Transverse colon (tissue), 4 donors: ENCODE measurements around the gene CIRBP. TPM values are rescaled to one million over a fixed set of nuclear protein-coding genes. Genes with fewer than 3 reads are reported as not detected.
A peak's percentile ranks its signal among the peaks of the same experiment; 100 is the strongest.

ENCODE experiments used
- DNase-seq: peaks from one replicate; pipeline ENCODE4 v3.0.0-alpha.2; 2019
- H3K27ac ChIP-seq, 4 donors: fragments of 200-600 bp; sonication (generic); 2 replicates each; pipeline ENCODE4 v1.5.1; 2016 to 2018; ENCODE audit warnings: inconsistent platforms in 4 of 4
- H3K27me3 ChIP-seq: fragments of 200-600 bp; sonication (generic); 2 replicates; pipeline ENCODE4 v1.5.1; 2017; ENCODE audit warnings: inconsistent platforms
- H3K36me3 ChIP-seq, 4 donors: fragments of 200-600 bp; sonication (generic); 2 replicates each; pipeline ENCODE4 v1.5.1; 2017 to 2019; ENCODE audit warnings: inconsistent platforms in 4 of 4
- H3K4me1 ChIP-seq, 4 donors: fragments of 200-600 bp; sonication (generic); 2 replicates each; pipeline ENCODE4 v1.5.1; 2017 to 2020; ENCODE audit warnings: inconsistent platforms in 4 of 4
- H3K4me3 ChIP-seq, 4 donors: fragments of 200-600 bp; sonication (generic); 1 replicate in 1 of 4; 2 replicates in 3 of 4; pipeline versions ENCODE4 v1.5.1 to v1.6.1; 2017 to 2019; ENCODE audit warnings: inconsistent platforms in 4 of 4
- H3K9me3 ChIP-seq, 2 donors: fragments of 200-600 bp; sonication (generic); 2 replicates each; pipeline ENCODE4 v1.5.1; 2017 to 2019; ENCODE audit warnings: inconsistent platforms in 2 of 2
- EP300 ChIP-seq: sonication (generic); formaldehyde crosslinking; IDR thresholded peaks from one replicate; pipeline ENCODE4 v1.6.1; 2017; ENCODE audit warnings: antibody characterized with exemption, low read depth
- POLR2A ChIP-seq: fragments of 450-650 bp; IDR thresholded peaks from one replicate; pipeline ENCODE4 v1.6.1; 2016; ENCODE audit warnings: antibody characterized with exemption, mild to moderate bottlenecking, moderate library complexity
- POLR2AphosphoS5 ChIP-seq, 3 donors: sonication (generic); formaldehyde crosslinking; IDR thresholded peaks; one replicate each; pipeline ENCODE4 v1.6.1; 2016; ENCODE audit warnings: antibody characterized with exemption in 3 of 3
- WGBS, 2 donors: methylation state at CpG; one replicate each; pipeline ENCODE4 v1.1.5; 2018; ENCODE audit warnings: low coverage in 1 of 2; 5-methylcytosine and 5-hydroxymethylcytosine counted together
- in situ Hi-C, 4 donors: fragments of 200-750 bp; cut with MboI; loops; one replicate each; pipeline versions ENCODE4 v1.15.0 to v1.15.1; 2017; ENCODE audit warnings: low sequenced_read_pairs in 3 of 4, low pct_ligation_motif_present in 1 of 4, low pct_unique_long_range_greater_than_20kb in 1 of 4
- intact Hi-C: fragments of 100-400 bp; cut with DNase I; formaldehyde crosslinking; loops from one replicate; pipeline ENCODE4 v1.15.1; 2023; ENCODE audit warnings: low total_unique reads
- total RNA-seq, 4 donors: library from RNA; depleted of rRNA; stranded (reverse); fragments of >200 nt; gene quantifications; one replicate each; pipeline ENCODE4 v1.1.0, GENCODE V29; 2016
- TF ChIP-seq, protein P1 (sequence below), 5 experiments: fragments of 200-600 bp in 3 of 5; fragments of 450-650 bp in 2 of 5; sonication (generic) in 3 of 5; IDR thresholded peaks; 1 replicate in 2 of 5; 2 replicates in 3 of 5; pipeline ENCODE4 v1.5.1; 2016 to 2017; ENCODE audit warnings: antibody characterized with exemption in 5 of 5, inconsistent platforms in 3 of 5, mild to moderate bottlenecking in 2 of 5, moderate library complexity in 1 of 5

The CIRBP gene
- total RNA-seq, 4 donors from 2014 or later: 431 to 488 (median 460) TPM

- Histone ChIP-seq H3K4me3 (no peak overlapping the region), H3K4me1 (peaks cover 58 to 72% (median 70%) of the 10 kb centered on the region in 4 donors), H3K9me3 (no peaks in the 10 kb centered on the region), H3K27me3 (no peaks in the 10 kb centered on the region), H3K36me3 (peaks cover 0 to 28% (median 13%) of the 10 kb centered on the region in 4 donors), H3K27ac (peak overlapping the region; percentile 98 to 100 (median 100))
- in situ Hi-C loops: no loop called here
- DNase-seq: no peak
- TF ChIP-seq, protein P1, sequence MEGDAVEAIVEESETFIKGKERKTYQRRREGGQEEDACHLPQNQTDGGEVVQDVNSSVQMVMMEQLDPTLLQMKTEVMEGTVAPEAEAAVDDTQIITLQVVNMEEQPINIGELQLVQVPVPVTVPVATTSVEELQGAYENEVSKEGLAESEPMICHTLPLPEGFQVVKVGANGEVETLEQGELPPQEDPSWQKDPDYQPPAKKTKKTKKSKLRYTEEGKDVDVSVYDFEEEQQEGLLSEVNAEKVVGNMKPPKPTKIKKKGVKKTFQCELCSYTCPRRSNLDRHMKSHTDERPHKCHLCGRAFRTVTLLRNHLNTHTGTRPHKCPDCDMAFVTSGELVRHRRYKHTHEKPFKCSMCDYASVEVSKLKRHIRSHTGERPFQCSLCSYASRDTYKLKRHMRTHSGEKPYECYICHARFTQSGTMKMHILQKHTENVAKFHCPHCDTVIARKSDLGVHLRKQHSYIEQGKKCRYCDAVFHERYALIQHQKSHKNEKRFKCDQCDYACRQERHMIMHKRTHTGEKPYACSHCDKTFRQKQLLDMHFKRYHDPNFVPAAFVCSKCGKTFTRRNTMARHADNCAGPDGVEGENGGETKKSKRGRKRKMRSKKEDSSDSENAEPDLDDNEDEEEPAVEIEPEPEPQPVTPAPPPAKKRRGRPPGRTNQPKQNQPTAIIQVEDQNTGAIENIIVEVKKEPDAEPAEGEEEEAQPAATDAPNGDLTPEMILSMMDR (IDR thresholded peaks at IDR 0.05): no peak
- TF ChIP-seq POLR2AphosphoS5 (IDR thresholded peaks at IDR 0.05): peak in 1 of 3 donors; percentile 22
- intact Hi-C loops: no loop called here
- WGBS, 2 donors: 73 to 77% methylated on average over 12 to 21 of the region's 25 CpGs
These were observed 4.3 kb downstream of the CIRBP start for GRCh38 chr19:1273263-1274041.

- TF ChIP-seq POLR2A (no peak), POLR2AphosphoS5 (IDR thresholded peaks at IDR 0.05) (peak in 1 of 3 donors; percentile 7)
- H3K36me3 ChIP-seq: peaks cover 0 to 28% (median 13%) of the 10 kb centered on the region in 4 donors
- no peak for DNase-seq
- intact Hi-C loops: no loop called here
- in situ Hi-C loops: no loop called here
- H3K4me3 ChIP-seq: peak overlapping the region in 2 of 4 donors; percentile 58 to 59
- no peaks in the 10 kb centered on the region for H3K9me3 ChIP-seq
- peaks cover 55 to 67% (median 65%) of the 10 kb centered on the region in 4 donors for H3K4me1 ChIP-seq
- WGBS, 2 donors: 83 to 87% methylated on average over 3 to 40 of the region's 46 CpGs
- peak overlapping the region; percentile 98 to 100 (median 100) for H3K27ac ChIP-seq
- H3K27me3 ChIP-seq: no peaks in the 10 kb centered on the region
These were observed 5.1 kb downstream of the CIRBP start for GRCh38 chr19:1274081-1274851.

DNA sequence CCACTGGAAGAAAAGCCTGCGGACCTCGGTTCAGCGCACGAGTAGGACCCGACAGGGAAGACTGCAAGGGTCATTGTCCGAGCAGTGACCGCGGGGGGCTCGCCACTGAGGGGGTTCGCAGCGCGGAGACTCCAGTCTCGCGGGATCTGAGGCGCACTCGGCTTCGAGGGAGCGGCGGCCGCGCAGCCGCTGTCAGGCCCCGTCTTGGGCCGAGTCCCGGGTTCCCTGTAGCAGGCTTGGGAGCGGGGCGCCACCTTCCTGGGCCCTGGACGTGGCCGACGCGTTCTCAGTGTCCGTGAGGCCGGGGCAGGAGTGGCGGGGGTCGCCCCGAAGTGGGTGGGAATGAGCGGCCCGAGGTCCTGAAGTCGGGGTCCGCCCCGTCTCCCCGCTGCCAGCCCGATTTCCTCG, 5.7 kb downstream of the CIRBP start:
- 59% methylated on average over 16 of the region's 44 CpGs; no CpG with 5 or more reads in 1 of the 2 donors for WGBS, 2 donors
- intact Hi-C loops: no loop called here
- H3K9me3 ChIP-seq: no peaks in the 10 kb centered on the region
- no peaks in the 10 kb centered on the region for H3K27me3 ChIP-seq
- in situ Hi-C loops: loop anchor here in 2 of 4 donors (25.0 kb wide), 1 partner anchor 112 kb away; the partner anchor contains the start of gene NDUFS7 (in 2 of the 2)
- TF ChIP-seq POLR2AphosphoS5 (IDR thresholded peaks at IDR 0.05): no peak
- TF ChIP-seq, protein P1 (IDR thresholded peaks at IDR 0.05): no peak
- no peak for TF ChIP-seq POLR2A
- TF ChIP-seq EP300: no peak
- peaks cover 0 to 28% (median 13%) of the 10 kb centered on the region in 4 donors for H3K36me3 ChIP-seq
- DNase-seq: no peak
- H3K27ac ChIP-seq: peak overlapping the region; percentile 98 to 100 (median 100)
- peaks cover 55 to 70% (median 65%) of the 10 kb centered on the region in 4 donors for H3K4me1 ChIP-seq
- H3K4me3 ChIP-seq: peak overlapping the region; percentile 2 to 67 (median 58)

GRCh38 chr19:1275260-1275975, 6.3 kb downstream of the CIRBP start, which contains the start of gene FAM174C:
FAM174C (plus strand) TSS chr19:1275530; CDS start chr19:1275550, 20 bp downstream.
- H3K27ac ChIP-seq: peak within 1 kb of the TSS; percentile 98 to 100 (median 100)
- TF ChIP-seq EP300: no peak
- peak; percentile 62 to 78 (median 72) for TF ChIP-seq POLR2AphosphoS5 (IDR thresholded peaks at IDR 0.05)
- TF ChIP-seq POLR2A: peak; percentile 75
- TF ChIP-seq, protein P1 (IDR thresholded peaks at IDR 0.05): no peak
- peaks cover 0 to 28% (median 13%) of the 10 kb centered on the region in 4 donors for H3K36me3 ChIP-seq
- H3K27me3 ChIP-seq: no peaks in the 10 kb centered on the region
- H3K4me1 ChIP-seq: peaks cover 53 to 68% (median 63%) of the 10 kb centered on the region in 4 donors
- 1% methylated on average over 59 of the region's 98 CpGs; no CpG with 5 or more reads in 1 of the 2 donors for WGBS, 2 donors
- no peaks in the 10 kb centered on the region for H3K9me3 ChIP-seq
- intact Hi-C loops (no loop called here), in situ Hi-C loops (loop anchor here in 2 of 4 donors (25.0 kb wide), 1 partner anchor 112 kb away; the partner anchor contains the start of gene NDUFS7 (in 2 of the 2))
- peak; percentile 96 for DNase-seq
- peak within 1 kb of the TSS; percentile 54 to 67 (median 58) for H3K4me3 ChIP-seq
